ENCODE data around the gene SAFB2. TPM values are rescaled to one million over a fixed set of nuclear protein-coding genes. Genes with fewer than 3 reads are reported as not detected.

The SAFB2 gene
- total and polyA plus RNA-seq, 2 donors (not counting 1 experiment from before 2014, with no cell fraction given) = 76.5 to 242 TPM

DNA sequence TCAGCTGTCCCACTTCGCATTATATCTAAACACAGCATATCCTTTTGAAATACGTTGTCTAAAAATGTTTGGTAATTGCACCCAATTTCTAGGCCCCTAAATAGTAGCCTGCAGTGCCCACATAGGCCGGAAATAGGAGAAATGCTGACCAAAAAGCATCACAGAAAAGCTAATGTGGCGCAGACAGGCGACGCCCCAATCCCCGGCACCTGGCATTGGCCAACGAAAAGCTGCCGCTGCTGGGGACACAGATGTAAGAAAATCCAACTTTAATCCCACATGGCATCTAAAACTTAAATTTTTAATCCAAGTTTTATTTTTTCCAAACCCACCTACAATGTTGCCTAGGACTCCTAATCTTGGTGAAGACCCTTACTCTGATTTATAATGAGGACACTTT is 4.0 kb downstream of the SAFB2 start:
- no peaks in the 10 kb centered on the region for H3K9me3 Mint-ChIP-seq (ENCODE audit: insufficient read depth)
- Histone ChIP-seq H3K27ac (ENCODE audit: low read length in 2 of 2) (no peak overlapping the region), H3K27me3 (replicated peaks in 1 of 4; ENCODE audit: control extremely low read depth in 1 of 4, control insufficient read depth in 3 of 4, insufficient read depth in 4 of 4, low read length in 3 of 4) (no peaks in the 10 kb centered on the region), H3K4me1 (ENCODE audit: control insufficient read depth in 2 of 2, insufficient read depth in 2 of 2, low read length in 2 of 2) (peaks cover 24 to 27% of the 10 kb centered on the region in 2 donors), H3K4me2 (replicated peaks; ENCODE audit: low read depth, low read length, poor library complexity, severe bottlenecking) (peak overlapping the region; percentile 1), H3K9ac (ENCODE audit: low read length) (no peak overlapping the region), H3K36me3 (replicated peaks in 1 of 2; ENCODE audit: control extremely low read depth in 1 of 2, control insufficient read depth in 1 of 2, extremely low read depth in 1 of 2, insufficient read depth in 2 of 2, low read length in 1 of 2) (peaks cover 5 to 66% of the 10 kb centered on the region in 2 experiments), H4K20me1 (ENCODE audit: control insufficient read depth, insufficient read depth, low read length, poor library complexity, severe bottlenecking) (peaks cover 67% of the 10 kb centered on the region), H2AFZ (ENCODE audit: insufficient read depth, low read depth, low read length, poor library complexity, severe bottlenecking) (no peak overlapping the region), H3K4me3 (ENCODE audit: control extremely low read depth in 1 of 5, extremely low read depth in 1 of 5, insufficient read depth in 1 of 5, low read depth in 2 of 5, low read length in 4 of 5) (no peak overlapping the region), H3K9me3 (ENCODE audit: control extremely low read depth in 1 of 3, control insufficient read depth in 2 of 3, insufficient read depth in 1 of 3, low read length in 2 of 3) (no peaks in the 10 kb centered on the region), H3K79me2 (ENCODE audit: control insufficient read depth, insufficient read depth, low read length) (peaks cover 92% of the 10 kb centered on the region)
- ChIA-PET CTCF (interaction anchor here (0.6 to 1.2 kb wide), 2 partner anchors 9 to 175 kb away, joined by 3 to 4 read pairs; no protein-coding TSS in a partner anchor), POLR2A (no interaction called here)
- no peak overlapping the region for H3K4me3 Mint-ChIP-seq
- intact Hi-C loops (cut with micrococcal nuclease) = no loop called here
- no peaks in the 10 kb centered on the region for H3K27me3 Mint-ChIP-seq
- 97% methylated on average over 9 of the region's 9 CpGs for WGBS (ENCODE audit: insufficient coverage)
- H3K4me1 Mint-ChIP-seq = peaks cover 43% of the 10 kb centered on the region
- ATAC-seq (ENCODE audit: low read depth) = no peak
- no peak for DNase-seq
- no peak overlapping the region for H3K27ac Mint-ChIP-seq
- TF ChIP-seq EZH2 (IDR thresholded peaks at IDR 0.05; ENCODE audit: borderline replicate concordance, insufficient read depth, low read depth, low read length, poor library complexity, severe bottlenecking) = no peak
- TF ChIP-seq, protein P1, sequence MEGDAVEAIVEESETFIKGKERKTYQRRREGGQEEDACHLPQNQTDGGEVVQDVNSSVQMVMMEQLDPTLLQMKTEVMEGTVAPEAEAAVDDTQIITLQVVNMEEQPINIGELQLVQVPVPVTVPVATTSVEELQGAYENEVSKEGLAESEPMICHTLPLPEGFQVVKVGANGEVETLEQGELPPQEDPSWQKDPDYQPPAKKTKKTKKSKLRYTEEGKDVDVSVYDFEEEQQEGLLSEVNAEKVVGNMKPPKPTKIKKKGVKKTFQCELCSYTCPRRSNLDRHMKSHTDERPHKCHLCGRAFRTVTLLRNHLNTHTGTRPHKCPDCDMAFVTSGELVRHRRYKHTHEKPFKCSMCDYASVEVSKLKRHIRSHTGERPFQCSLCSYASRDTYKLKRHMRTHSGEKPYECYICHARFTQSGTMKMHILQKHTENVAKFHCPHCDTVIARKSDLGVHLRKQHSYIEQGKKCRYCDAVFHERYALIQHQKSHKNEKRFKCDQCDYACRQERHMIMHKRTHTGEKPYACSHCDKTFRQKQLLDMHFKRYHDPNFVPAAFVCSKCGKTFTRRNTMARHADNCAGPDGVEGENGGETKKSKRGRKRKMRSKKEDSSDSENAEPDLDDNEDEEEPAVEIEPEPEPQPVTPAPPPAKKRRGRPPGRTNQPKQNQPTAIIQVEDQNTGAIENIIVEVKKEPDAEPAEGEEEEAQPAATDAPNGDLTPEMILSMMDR (IDR thresholded peaks at IDR 0.05) = no peak

DNA sequence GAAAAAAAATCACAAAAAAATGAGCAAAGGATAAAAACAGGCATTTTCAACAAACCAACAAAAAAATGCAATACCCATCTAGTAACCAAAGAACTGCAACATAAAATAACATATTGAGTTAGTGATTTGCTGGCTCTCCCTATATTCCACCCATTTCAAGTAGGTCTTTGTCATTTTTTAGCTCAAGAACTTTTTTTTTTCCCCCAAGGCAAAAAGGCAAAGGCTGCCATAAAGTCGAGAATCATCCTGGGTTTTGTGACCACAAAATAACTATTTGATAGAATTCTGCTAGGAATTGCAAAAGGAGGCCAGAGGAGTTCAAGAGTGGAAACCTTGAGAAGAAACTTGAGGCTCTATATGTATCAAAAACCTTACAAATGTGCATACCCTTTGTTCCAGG is 5.5 kb downstream of the SAFB2 start:
- Mint-ChIP-seq H3K27me3 (no peaks in the 10 kb centered on the region), H3K27ac (no peak overlapping the region), H3K4me1 (peaks cover 35% of the 10 kb centered on the region), H3K9me3 (ENCODE audit: insufficient read depth) (no peaks in the 10 kb centered on the region), H3K4me3 (no peak overlapping the region)
- H3K79me2 ChIP-seq (ENCODE audit: control insufficient read depth, insufficient read depth, low read length) = peaks cover 94% of the 10 kb centered on the region
- peaks cover 7 to 81% of the 10 kb centered on the region in 2 experiments for H3K36me3 ChIP-seq (replicated peaks in 1 of 2; ENCODE audit: control extremely low read depth in 1 of 2, control insufficient read depth in 1 of 2, extremely low read depth in 1 of 2, insufficient read depth in 2 of 2, low read length in 1 of 2)
- no peaks in the 10 kb centered on the region for H3K9me3 ChIP-seq (ENCODE audit: control extremely low read depth in 1 of 3, control insufficient read depth in 2 of 3, insufficient read depth in 1 of 3, low read length in 2 of 3)
- CTCF ChIA-PET = no interaction called here
- DNase-seq (no peak), ATAC-seq (ENCODE audit: low read depth) (no peak)
- no peak overlapping the region for H3K9ac ChIP-seq (ENCODE audit: low read length)
- no peak overlapping the region for H2AFZ ChIP-seq (ENCODE audit: insufficient read depth, low read depth, low read length, poor library complexity, severe bottlenecking)
- intact Hi-C loops (cut with micrococcal nuclease) = no loop called here
- POLR2A ChIA-PET = no interaction called here
- H4K20me1 ChIP-seq (ENCODE audit: control insufficient read depth, insufficient read depth, low read length, poor library complexity, severe bottlenecking) = peaks cover 73% of the 10 kb centered on the region
- no peak overlapping the region for H3K27ac ChIP-seq (ENCODE audit: low read length in 2 of 2)
- TF ChIP-seq EZH2 (IDR thresholded peaks at IDR 0.05; ENCODE audit: borderline replicate concordance, insufficient read depth, low read depth, low read length, poor library complexity, severe bottlenecking) = no peak
- TF ChIP-seq, protein P1 (IDR thresholded peaks at IDR 0.05) = no peak
- H3K27me3 ChIP-seq (replicated peaks in 1 of 4; ENCODE audit: control extremely low read depth in 1 of 4, control insufficient read depth in 3 of 4, insufficient read depth in 4 of 4, low read length in 3 of 4) = no peaks in the 10 kb centered on the region
- H3K4me1 ChIP-seq (ENCODE audit: control insufficient read depth in 2 of 2, insufficient read depth in 2 of 2, low read length in 2 of 2) = peaks cover 24 to 27% of the 10 kb centered on the region in 2 donors
- no peak overlapping the region for H3K4me3 ChIP-seq (ENCODE audit: control extremely low read depth in 1 of 5, extremely low read depth in 1 of 5, insufficient read depth in 1 of 5, low read depth in 2 of 5, low read length in 4 of 5)
- H3K4me2 ChIP-seq (replicated peaks; ENCODE audit: low read depth, low read length, poor library complexity, severe bottlenecking) = no peak overlapping the region
- WGBS (ENCODE audit: insufficient coverage) = no CpG with 5 or more reads among the region's 1 CpG

Data from B cell (primary cell).